Kidney epithelial cell (primary cell): Measurements from ENCODE around the gene ZIC4. TPM values are rescaled to one million over a fixed set of nuclear protein-coding genes. Genes with fewer than 3 reads are reported as not detected.

Source experiments
- DNase-seq: peaks from one replicate; pipeline ENCODE4 v3.0.0-alpha.2; 2010; ENCODE audit warnings: low read depth
- H3K27me3 ChIP-seq: 2 replicates; pipeline ENCODE4 v1.6.0; 2011; ENCODE audit warnings: low read length; ENCODE audit not compliant: control insufficient read depth, insufficient read depth
- H3K36me3 ChIP-seq: 2 replicates; pipeline ENCODE4 v1.5.1; 2011; ENCODE audit warnings: low read length; ENCODE audit not compliant: control insufficient read depth, insufficient read depth
- H3K4me3 ChIP-seq: 2 replicates; pipeline ENCODE4 v1.5.1; 2011; ENCODE audit warnings: low read depth, mild to moderate bottlenecking, control low read depth, low read length
- CTCF ChIP-seq: IDR thresholded peaks from 2 replicates; pipeline ENCODE4 v1.5.1; 2011; ENCODE audit warnings: mild to moderate bottlenecking, moderate library complexity, low read length, control low read depth, inconsistent platforms; ENCODE audit not compliant: insufficient read depth, poor library complexity, severe bottlenecking
- total RNA-seq: library from RNA; depleted of rRNA; stranded (reverse); fragments of >200 nt; gene quantifications from 2 replicates; pipeline ENCODE4 v1.2.3, GENCODE V29; 2015

The ZIC4 gene
- total RNA-seq, 1 donor from 2014 or later, result not detected

- TF ChIP-seq CTCF, result no peak
- H3K27me3 ChIP-seq, result peaks cover 69% of the 10 kb centered on the region
- H3K4me3 ChIP-seq, result no peak overlapping the region
- DNase-seq, result no peak
- H3K36me3 ChIP-seq, result no peaks in the 10 kb centered on the region
These were observed 17.1 kb upstream of the ZIC4 start for GRCh38 chr3:147423537-147423797.

GRCh38 chr3:147422601-147423536 is 16.5 kb upstream of the ZIC4 start:
- Histone ChIP-seq H3K27me3 (peaks cover 71% of the 10 kb centered on the region), H3K36me3 (no peaks in the 10 kb centered on the region), H3K4me3 (no peak overlapping the region)
- TF ChIP-seq CTCF, result no peak
- DNase-seq, result no peak

DNA sequence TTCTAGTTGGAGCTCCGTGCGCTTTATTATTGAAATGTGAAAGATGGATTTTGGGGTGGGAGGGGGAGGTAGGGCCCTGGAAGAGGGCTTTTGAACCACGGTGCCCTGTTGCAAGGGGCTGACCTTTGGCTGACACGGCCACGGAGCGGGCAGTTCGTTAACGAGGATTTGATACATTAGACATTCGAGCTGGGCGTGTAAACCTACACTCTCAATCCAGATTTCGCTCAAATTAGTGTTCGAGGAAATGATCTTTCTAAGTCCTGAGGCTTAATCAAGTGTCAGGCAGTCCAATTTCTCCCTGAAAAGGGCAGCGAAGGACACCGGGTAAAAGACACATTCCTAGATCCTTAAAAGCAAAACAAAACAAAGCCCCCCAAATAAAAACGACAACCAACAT is 15.9 kb upstream of the ZIC4 start:
- Histone ChIP-seq H3K36me3 (no peaks in the 10 kb centered on the region), H3K27me3 (peaks cover 72% of the 10 kb centered on the region), H3K4me3 (no peak overlapping the region)
- no peak for TF ChIP-seq CTCF
- no peak for DNase-seq

DNA sequence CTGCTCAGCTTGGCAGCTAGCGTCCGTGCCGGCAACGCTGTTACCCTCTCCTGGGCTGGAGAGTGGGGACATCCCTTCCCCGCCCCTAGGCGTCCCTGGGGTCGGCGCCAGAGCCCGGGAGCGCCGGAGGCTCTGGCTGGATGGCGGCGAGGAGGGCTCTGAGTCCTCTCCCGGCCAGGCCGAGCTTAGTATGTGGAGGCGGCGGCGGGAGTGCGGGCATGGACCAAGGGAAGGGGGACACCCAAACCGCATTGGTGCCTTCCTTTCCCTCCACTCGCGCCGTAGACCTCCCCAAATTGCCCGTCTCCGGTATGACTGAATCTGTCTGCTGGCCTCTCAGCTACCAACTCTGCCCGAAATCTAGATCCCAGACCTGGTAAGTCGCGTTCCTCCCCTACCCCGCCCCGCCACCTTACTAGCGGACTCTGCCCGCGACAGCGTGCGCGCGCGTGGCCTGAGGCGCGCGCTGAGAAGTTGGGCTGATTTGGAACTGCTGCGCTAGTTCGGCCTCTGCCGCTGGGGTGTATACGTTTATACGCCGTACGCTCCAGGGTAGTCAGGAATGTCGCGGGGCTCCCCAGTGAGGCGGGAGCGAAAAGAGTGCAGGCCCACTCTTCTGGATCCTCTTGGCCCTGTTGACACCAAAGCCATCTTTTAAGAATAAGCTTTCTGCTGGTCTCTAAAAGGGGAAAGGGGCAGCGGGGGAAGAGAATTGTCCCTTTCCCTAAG is 15.0 kb upstream of the ZIC4 start:
- Histone ChIP-seq H3K27me3 (peaks cover 72% of the 10 kb centered on the region), H3K4me3 (no peak overlapping the region), H3K36me3 (no peaks in the 10 kb centered on the region)
- DNase-seq, result no peak
- TF ChIP-seq CTCF, result no peak

DNA sequence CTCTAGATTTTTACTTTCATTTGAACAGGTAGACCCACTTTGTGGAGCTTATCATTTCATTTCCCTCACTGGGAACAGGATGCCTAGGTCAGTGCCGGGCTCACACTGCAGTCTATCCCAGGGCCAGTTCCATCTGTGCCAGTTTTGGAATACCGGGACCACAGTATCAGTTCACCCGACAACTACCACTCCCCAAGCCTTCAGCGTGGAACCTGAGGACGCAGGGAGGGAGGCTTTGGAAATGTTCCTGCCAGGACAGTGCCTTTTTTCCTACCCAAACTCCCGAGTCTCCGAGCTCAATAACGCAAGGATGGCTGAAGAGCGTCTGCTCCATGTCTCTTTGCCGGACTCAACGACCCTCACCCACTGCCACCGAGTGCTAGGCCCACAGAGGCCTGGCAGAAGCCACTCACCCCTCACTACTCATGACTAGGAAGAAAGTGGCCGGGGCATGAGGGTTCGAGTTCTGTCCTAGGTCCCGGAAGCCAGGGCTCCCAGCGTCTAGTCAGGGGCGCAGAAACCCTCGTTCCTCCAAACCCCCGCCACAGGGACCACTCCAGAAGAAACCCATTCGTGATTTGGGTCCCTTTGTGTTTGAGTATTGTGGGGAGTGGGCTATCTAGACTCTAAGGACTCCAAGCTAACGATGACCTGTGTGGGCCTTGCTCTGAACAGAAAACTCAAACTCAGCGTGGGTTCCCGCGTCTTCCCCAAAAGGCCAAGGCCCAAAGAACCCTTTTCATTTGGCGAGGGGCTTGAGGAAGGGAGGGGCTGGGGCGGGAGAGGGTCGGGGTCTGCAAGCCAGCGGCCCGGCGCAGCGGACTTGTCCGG is 14.2 kb upstream of the ZIC4 start:
- DNase-seq, result no peak
- TF ChIP-seq CTCF, result no peak
- H3K4me3 ChIP-seq, result no peak overlapping the region
- no peaks in the 10 kb centered on the region for H3K36me3 ChIP-seq
- H3K27me3 ChIP-seq, result peaks cover 73% of the 10 kb centered on the region
